Liver (tissue), 3 donors: Measurements from ENCODE around the gene ZNF32.
A peak's percentile ranks its signal among the peaks of the same experiment; 100 is the strongest.

Source experiments
- CTCF ChIP-seq: fragments of 150-350 bp; IDR thresholded peaks from 2 replicates; pipeline ENCODE4 v1.5.1; 2017; ENCODE audit warnings: improper control_type of control experiment, low read depth, low read length; ENCODE audit not compliant: missing input control
- REST ChIP-seq: IDR thresholded peaks from 2 replicates; pipeline ENCODE4 v1.6.1; 2016; ENCODE audit warnings: antibody characterized with exemption, mild to moderate bottlenecking
- SP1 ChIP-seq: IDR thresholded peaks from 2 replicates; pipeline ENCODE4 v1.6.1; 2018; ENCODE audit warnings: antibody characterized with exemption, mild to moderate bottlenecking
- TAF1 ChIP-seq: conservative IDR thresholded peaks from 2 replicates; pipeline ENCODE4 v1.6.1; 2016; ENCODE audit warnings: antibody characterized with exemption, mild to moderate bottlenecking
- YY1 ChIP-seq: IDR thresholded peaks from 2 replicates; pipeline ENCODE4 v1.6.1; 2016; ENCODE audit warnings: antibody characterized with exemption, mild to moderate bottlenecking
- donor health status: healthy.
- donor health status: healthy.

- TF ChIP-seq CTCF (peak; percentile 89), SP1 (no peak), TAF1 (no peak), YY1 (no peak), REST (no peak)
These were observed 23.2 kb upstream of the ZNF32 start for GRCh38 chr10:43671659-43672531.
